GM18868 (cell line): ENCODE results near the gene ZNF385C.

Experiments used
- ATAC-seq: cut with Tn5 transposase; IDR thresholded peaks from one replicate; pipeline ENCODE4 v1.9.1; 2021; ENCODE audit warnings: mild to moderate bottlenecking, moderate library complexity; ENCODE audit not compliant: unreplicated experiment

Gene ZNF385C

DNA sequence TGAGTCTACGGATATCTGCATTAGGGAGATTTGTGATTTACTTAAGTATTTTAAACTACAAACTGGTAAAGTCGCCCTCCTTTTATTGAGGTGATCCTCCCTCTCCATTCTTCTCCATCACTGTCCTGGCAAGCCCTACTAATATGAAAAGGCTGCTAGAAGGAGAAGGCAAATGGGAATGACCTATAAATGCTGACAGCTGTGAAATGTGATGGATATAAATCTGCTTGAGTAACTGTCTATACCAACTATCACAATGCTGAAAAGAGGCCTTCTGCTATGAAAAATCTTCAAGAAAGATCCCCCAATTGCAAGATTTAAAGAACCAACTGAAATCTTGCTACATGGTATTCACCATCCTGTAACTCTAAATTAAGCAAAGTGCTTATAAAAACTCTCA is 96.5 kb downstream of the ZNF385C start:
- ATAC-seq: no peak

DNA sequence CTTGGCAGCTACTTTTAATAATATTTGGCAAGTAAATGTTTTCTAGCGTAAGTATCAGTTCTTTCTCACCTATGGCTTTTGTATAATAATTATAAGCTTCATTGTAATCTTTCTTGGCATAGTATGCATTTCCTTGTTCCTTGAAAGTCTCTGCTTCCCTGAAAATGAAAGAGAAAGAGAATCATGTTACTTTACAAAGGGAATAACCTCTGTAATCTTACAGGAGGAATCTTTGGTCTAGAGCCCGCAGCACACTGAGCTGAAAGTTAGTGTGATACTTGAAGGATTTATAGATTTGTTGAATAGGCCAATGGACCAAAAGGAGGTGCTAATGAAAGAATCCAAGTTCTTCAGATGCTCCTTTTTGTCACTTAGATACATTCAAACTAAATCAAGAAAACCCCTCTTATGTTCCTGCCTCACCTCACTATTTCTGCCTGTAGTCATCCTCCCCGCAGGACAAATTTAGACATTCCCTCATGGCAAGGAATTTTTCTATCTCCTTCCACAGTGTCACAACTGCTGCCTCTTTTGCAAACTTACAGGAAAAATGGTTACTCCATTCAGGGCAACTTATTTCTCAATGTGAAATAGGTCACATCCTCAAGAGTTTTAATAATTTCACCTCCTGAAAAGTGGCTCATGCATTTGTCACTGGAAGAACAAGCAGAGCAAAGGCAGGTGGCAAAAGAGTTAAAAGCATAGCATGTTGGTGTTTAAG is 97.7 kb downstream of the ZNF385C start:
- no peak for ATAC-seq

DNA sequence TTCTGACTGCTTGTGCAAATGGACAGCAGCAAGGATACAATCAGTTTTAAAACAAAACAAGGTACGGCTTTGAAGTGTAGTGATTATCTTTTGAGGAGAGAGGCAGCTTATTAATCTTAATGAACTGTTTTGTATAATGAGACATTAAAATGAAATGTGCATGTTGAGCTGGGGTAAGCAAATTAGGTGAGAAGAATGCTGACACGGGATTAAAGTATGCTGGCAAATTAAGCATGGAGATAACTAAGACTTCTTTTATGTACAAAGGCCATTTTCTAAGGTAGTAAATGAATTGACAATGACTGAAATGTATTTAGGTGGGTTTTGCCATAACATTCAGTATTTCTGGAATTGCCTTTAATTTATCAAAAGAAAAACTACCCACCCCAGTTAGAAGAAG is 99.8 kb downstream of the ZNF385C start:
- ATAC-seq: no peak

DNA sequence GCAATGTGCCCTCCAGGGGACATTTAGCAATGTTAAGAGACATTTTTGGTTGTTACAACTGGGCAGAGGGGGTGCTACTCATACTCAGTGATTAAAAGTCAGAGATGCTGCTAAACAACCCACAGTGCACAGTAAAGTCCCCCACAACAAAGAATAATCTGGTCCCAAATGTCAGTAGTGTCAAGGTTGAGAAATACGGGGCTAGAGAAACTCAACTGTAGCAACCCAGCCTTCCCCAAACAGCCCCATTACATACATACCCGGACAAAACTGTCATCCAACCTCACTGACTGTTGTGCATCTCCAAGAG is 101.5 kb downstream of the ZNF385C start:
- ATAC-seq: no peak

DNA sequence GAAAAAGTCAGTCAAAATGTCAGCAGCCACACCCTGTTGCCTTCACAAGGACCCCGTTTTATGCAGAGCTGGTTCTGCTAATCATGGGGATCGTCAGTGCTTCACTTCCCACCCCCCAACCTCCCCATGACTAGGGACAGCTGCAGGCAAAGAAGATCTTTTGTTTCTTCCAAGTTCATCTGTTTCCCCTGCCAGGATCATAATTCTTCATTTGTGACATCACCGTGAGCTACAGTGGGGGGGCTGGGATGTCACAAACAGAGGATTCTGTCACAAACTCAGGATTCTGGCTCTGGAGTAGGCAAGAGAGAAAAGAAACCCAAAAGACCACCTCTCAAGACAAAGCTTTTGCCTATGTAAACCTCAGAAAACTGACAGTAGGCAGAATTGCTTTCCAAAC is 105.7 kb downstream of the ZNF385C start:
- ATAC-seq: no peak

DNA sequence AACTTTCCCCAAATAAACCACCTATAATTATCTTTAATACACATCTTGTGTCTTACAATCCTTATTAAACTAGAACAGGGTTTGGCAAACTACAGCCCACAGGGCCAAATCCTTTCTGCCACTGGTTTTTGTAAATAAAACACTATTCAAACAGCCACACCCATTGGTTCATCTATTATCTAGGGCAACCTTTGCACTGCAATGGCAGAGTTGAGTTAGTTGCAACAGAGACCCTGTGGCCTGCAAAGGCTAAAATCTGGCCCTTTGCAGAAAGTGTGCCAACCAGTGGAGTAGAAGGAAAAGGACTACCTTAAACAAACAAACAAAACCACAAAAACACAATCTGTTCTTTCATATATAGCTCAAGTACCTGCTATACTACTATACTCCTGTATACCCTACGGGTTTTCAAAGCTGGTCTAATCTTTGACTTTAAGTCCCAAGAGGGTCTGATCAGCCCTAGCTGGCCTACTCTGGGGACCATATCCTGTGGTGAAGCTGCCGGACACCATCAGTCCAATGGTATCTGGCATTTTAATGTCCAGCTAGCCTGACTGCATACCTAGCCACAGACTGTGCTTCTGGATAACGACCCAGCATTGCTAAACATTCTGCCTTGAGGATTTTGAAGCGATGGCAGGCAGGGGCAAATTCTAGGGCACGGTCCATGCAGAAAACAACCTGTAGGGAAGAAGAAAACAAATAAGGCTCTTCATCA is 108.4 kb downstream of the ZNF385C start:
- no peak for ATAC-seq

DNA sequence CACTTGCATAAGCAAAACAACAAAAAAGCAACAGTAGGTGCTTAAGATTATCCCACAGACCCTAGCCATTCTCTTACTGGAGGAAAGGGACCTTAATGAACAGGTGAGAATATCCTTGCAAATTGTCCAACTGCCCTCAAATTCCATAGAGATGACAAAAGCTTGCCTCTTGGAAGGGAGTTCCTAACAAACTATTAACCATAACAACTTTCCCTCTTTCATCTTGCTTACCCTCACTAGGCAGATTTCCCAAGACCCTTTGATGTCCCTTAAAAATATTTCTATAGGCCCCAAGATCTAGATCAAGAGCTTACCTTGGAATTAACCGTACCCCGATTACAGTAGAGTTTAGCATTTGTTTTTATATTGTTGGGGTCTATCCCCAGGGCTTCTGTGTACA is 109.9 kb downstream of the ZNF385C start:
- ATAC-seq: no peak

DNA sequence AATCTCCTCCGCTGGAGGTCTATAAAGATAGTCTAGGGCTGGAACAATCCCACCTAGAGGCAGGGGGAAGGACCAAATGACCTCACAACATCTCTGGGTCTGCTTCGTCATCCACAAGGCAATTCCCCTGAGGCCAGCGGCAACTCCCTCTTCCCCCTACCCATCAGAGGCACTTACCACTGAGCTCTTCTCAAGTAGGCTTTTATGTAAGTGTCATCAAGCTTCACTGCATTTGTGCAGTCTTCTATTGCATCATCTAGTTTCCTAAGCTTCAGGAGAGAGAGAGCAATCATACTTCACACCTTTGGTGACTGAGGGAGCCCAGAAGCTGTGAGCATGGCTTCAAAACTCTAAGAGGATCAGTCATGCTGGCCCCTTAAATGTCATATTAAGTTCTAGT is 110.6 kb downstream of the ZNF385C start:
- no peak for ATAC-seq

DNA sequence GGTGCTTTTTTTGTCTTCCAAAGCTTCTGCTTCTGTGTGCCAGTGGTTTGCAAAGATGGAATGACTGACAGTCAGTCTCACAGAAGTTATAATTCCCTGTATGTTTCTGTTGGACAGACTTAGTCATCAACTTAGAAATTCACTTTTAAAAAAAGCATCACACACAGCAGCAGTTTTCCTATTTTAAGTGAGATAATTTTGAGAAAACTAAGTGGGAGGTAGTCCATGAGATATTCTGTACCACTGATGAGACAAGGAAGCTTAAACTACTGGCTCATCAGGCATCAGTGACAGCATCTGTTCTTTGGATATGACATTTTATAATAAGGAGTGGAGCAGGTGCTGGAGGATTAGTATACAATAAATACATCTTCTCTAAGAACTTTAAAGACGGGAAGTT is 111.6 kb downstream of the ZNF385C start:
- no peak for ATAC-seq

DNA sequence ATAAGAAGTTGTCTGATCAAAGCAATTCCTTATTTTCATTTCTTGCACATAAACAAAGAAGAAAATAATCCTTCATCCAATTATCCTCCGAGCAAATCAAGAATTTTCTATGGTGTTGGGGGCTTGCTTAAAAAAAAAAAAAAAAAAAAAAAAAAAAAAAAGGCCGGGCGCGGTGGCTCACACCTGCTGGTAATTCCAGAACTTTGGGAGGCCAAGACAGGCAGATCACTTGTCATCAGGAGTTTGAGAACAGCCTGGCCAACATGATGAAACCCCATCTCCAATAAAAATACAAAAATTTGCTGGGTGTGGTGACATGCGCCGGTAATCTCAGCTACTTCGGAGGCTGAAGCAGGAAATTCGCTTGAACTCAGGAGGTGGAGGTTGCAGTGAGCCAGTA is 112.4 kb downstream of the ZNF385C start:
- ATAC-seq: no peak

DNA sequence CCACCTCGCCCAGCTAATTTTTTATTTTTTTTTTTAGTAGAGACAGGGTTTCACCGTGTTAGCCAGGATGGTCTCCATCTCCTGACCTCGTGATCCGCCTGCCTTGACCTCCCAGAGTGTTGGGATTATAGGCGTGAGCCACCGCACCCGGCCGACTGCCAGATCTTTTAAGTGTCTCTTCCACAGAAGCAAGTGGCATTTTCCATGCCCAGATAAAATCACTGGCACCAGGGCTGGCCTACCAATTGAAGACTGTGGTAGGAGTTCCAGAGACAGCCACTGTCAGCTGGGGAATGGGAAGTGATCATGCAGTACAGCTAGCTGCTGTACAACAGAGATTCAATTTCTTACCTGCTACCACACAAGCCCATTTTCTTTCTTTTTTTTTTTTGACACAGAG is 113.8 kb downstream of the ZNF385C start:
- ATAC-seq: no peak

DNA sequence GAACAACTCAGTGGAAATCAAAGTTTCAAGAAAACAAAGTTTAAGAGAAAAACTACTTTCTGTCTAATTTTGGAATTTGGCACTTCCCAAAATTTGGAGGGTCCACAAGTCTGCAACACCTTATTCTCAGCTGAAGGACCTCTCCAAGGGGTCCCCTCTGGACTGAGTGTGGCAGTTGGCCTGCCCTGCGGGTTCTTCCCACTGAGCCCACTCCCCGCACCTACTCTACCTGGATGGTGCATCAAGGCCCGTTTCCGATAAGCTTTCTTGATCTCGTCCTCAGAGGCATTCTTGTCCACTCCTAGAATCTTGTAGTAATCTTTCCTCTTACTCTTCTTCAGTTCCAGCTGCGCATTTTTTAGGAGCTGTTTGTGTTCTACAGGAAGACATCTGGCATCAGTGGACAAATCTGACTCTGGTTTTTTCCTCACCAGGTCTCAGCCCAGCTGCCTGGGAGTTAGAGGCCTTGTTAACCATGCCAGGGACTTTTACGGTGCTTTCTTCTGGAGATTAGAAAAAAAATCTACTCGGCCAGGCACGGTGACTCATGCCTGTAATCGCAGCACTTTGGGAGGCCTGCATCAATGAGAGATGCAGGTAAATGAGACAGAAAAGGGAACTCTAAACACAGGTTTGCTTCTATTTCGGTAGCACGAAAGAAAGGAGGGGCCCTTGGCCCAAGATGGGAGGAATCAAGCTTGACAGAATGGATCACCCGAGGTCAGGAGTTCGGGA is 116.1 kb downstream of the ZNF385C start:
- no peak for ATAC-seq

DNA sequence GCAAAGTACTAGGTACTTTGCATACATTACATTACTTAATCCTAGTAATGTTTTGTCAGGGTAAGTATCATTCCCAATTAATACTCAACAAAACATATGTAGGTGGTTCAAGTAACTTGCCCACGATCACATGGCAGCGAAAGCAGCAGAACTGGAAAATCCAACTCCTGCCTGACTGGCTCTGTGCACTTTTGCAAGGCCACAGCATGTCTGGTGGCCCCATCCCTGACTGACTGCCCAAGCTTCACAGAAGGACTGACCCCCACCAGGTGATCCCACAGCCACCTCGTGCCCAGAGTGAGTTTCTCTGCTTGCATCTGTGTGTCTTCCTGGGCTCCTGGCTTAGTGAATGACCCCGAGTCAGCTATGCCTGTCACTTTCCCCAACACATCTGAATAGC is 120.3 kb downstream of the ZNF385C start:
- no peak for ATAC-seq

DNA sequence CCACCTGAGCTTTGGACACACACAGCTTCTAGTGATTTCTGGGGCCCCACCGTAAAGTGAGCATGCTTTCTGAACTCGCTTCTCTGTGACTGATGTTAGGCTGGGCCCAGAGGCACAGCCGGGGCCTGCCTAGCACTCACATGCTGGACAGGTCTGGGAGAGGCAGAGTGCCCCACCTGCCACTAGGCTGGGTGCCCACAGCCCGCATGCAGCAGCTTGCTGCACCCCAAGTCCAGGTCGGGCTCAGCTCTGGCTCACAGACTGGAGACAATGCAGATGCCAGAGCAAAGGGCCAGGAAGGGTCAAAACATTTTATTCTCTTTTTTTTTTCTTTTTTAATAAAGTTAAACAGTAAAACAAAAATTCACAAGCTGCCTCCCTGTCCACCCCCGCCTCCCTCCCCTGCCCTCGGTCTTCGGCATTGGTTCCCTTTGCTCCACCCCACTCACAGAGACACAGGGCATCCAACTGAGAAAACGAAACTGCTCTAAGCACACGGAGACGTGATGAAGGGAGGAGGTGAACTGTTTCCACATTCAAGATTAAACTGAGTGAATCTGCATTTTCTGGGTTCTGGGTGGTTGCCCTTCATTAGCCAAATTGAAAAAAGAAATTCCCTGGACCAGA is 122.0 kb downstream of the ZNF385C start:
- no peak for ATAC-seq
